HG02571 (cell line): ENCODE data around the gene AK4.

Source experiments
- ATAC-seq: cut with Tn5 transposase; IDR thresholded peaks from one replicate; pipeline ENCODE4 v1.9.1; 2021; ENCODE audit warnings: mild to moderate bottlenecking, moderate library complexity; ENCODE audit not compliant: unreplicated experiment

The AK4 gene

DNA sequence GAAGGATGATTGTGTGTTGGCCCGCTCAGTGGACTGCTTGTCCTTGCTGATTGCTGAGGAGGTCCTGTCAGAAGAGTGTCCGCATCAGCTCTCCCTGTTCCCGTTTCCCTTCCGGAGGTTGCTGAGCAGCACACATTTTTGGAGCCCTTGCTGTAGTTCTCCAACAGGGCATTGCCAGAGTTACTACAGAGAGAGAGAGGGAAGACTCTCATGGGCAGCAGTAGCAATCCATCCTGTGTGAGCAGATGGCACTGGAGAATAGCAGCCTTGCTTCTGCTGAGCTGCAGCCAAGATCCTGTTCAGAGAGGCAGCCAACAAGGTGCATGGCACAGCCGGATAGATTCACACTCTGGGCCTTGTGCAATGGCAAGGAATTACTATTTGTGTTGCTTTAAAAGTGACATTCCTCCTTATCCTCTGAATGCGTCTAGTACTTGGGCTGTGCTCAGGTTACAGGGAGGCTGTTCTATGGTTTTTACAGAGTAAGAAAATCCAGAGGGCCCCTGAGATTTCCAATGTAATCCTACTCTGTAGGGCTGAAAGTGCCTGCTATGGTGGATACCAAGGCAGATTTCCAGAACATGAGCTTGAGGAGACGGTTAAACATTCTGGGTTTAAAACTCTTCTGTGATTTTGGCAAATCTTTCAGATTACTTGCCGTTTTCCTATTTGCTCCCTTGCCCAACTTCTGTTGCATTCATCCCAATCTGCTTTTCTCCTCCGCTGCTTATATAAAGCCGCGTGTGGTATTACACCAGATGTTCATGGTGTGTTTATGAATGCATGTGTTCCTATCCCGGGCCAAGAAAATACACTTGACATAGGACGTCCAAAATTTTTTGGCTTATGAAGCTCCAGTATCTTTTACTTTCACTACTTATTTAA lies 27.4 kb downstream of the AK4 start:
- ATAC-seq = no peak

DNA sequence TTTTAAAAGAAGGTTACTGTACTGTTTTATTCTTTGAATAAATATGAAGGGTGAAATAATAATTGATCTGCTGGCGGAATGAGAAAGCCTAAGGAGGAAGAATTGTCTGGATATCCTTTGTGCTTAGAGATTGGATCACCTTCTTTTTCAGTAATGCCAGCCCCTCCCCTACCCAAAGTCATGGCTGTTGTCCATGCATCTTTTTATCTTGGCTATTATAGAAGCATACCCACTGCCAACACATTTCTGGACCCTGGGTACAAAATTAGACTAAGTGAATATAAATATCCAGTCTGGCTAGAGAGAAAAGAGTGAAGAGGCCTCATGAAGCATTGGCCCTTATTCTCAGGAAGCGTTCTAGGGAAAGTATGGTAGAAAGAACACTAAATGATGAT lies 28.1 kb downstream of the AK4 start:
- no peak for ATAC-seq

DNA sequence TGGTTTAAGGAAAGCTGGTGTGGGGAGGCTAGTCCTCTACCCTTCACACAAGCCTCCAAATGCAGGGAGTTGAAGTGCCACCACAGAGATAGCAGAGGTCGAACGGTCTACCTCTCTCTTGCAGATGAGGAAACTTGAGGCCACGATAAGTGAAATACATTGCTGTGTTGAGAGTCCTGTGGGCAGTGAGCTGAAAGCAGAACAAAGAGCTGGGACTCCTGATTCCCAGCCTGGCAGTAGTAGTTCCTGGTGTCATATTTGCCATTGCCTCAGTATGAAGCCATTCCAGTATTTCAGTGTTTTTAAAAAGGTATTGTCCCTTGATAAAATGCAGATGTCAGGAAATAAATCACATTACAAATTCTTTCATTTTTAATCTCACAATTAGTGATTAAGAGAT lies 28.6 kb downstream of the AK4 start:
- no peak for ATAC-seq

DNA sequence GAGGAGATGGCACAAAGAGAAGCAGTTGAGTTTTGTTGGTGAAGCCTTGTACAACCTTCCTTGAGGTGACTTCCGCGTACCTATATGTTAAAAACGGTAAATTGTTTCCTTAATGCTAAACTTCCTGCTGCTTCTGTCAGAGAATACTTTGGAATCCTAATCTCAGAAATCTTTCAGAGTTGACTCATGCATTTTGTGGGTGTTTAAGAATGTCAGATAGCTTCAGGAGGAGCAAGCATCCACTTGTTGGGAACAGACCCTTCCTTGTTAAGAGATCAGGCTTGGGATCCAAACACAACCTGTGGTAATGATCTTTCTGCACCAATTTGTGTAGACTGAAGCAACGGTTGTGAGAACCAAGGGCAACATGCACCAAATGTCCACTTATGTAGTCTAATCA lies 29.5 kb downstream of the AK4 start:
- no peak for ATAC-seq

DNA sequence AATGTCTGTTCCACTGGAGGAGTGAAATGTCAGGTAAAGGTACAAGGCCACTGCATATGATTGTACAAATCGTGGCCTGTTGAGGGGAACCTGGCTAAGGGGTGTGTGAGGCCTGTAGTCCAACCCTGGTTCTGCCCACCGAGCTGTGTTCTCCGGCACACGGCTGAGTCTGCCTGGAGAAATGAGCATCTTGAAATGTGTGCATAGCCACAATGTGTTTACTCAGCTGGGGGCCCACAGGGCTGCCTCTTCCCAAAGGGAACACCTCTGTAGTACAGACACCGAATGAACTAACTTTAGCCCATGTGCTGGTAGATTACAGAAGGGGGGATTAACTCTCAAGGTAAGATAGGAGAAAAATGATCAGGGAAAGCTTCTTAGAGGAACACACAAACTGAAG lies 30.2 kb downstream of the AK4 start:
- no peak for ATAC-seq

DNA sequence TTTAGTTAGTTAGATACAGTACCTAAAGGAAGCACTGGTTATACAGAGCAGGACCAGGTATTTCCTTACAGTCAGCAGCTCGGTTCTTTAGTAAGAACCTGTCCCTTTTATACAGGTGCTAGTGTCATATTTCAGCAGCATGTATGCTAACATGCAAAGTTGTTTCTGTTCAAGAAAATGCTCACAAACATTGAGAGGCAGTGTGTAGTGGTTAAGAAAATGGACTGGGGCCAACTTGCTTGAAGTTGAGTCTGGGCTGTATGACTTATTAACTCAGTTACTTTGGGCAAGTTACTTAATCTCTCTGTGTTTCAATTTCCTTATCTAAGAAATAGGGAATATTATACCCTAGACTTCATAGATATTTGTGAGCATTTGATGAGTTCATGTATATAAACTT lies 31.1 kb downstream of the AK4 start:
- no peak for ATAC-seq

DNA sequence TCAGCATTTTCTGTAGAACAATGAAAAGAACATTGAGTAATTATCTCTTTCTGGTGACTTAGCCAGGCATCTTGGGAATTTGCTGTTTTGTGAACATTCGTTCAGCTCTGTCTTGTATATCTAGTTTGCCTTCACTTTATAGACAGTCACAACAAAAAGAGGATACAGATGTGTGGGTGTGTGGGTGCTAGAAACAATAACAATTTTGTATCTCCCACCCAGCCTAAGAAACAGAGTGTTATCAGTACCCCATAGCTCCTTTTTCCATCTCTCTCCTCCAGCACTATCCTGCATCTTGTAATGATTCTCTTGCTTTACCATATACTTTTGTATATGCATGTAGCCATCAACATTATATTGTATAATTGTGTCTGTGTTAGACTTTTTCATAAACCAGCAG lies 33.0 kb downstream of the AK4 start:
- ATAC-seq = no peak

DNA sequence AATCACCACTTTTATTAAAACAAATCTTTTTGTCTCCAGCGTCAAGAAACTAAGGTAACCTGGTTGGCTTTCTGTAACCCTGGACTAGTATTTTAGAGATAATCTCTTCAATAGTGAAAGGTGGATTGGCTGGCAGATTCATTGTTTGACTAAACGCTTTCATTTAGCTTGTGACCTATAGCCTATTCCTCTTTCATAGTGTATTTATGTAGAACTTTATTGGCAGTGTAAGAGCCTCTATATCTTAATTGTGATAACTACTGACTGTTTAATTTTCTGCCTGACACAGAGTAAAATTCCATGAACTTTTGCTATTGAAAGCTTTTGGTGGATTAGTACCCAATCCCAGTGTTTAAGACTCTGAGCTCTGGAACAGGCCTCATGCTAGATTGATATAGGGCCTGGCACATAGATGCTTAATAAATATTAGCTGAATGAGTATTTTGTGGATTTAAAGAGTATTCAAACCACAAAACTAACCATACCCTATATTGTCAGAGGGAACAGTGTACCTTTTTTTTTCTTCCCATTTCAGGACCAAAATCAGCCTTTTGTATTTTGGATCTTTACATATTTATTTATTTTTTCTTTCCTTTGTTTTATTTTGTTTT lies 34.8 kb downstream of the AK4 start:
- no peak for ATAC-seq

DNA sequence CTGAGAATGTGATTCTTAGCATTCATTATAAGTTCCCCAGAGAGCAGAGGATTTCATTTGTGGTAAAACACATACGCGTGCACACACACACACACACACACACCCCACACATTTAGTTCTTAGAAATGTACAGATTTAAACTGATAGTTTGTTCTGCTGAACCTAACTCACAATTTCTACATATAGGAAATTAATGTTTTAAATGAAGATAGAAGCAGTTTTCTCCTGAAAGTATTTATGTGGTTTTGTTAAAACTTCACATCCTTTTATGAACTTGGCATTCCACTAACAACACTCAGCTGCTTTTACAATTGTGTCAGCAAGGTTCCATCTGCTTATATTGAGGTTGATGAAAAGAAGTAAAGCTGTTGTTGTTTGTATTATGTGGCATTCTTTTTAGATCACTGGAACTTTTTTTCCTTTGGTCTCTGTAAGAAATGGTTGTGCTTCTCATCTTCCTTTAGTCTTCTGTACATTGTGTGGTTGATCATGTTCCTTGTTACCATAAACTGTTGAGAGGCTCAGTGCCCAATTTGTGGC lies 41.6 kb downstream of the AK4 start:
- no peak for ATAC-seq

DNA sequence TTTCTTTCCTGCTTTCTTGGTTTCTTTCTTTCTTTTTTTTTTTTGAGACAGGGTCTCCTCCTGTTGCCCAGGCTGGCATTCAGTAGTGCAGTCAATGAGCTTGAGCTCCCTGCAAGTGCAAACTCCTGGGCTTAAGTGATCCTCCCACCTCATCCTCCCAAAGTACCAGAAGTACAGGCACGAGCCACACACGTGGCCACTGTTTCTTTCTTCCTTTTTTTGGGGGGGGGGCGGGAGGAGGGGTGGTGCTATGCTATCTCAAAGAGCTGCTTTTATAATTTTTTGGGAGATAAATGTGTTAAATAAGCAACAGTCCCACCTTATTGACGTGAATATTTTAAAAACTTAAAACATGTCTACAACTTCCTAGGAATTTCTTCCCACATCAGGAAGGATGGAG lies 42.2 kb downstream of the AK4 start:
- ATAC-seq = no peak

DNA sequence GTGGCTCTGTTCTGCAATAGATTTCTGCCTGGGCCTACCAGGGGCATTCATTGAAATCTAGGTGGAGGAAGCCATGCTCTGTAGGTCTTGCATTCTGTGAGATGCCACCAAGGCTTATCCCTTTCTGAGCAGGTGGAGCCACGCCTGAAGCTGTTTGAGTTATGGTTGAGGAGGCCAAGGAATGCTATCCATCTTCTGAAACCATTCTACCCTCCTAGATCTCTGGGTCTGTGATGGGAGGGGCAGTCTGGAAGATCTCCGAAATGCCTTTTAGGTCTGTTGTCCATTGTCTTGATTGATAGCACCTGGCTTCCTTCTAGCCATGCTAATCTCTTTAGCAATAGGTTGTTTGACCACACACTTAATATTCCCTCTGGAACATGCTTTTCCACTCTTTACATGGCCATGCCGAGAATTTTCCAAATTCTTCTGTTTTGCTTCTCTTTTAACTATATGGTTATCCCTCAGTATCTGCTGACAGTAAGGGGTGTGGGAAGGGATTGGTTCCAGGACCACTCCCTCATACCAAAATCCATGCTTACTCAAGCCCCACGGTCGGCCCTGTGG lies 45.2 kb downstream of the AK4 start:
- no peak for ATAC-seq

DNA sequence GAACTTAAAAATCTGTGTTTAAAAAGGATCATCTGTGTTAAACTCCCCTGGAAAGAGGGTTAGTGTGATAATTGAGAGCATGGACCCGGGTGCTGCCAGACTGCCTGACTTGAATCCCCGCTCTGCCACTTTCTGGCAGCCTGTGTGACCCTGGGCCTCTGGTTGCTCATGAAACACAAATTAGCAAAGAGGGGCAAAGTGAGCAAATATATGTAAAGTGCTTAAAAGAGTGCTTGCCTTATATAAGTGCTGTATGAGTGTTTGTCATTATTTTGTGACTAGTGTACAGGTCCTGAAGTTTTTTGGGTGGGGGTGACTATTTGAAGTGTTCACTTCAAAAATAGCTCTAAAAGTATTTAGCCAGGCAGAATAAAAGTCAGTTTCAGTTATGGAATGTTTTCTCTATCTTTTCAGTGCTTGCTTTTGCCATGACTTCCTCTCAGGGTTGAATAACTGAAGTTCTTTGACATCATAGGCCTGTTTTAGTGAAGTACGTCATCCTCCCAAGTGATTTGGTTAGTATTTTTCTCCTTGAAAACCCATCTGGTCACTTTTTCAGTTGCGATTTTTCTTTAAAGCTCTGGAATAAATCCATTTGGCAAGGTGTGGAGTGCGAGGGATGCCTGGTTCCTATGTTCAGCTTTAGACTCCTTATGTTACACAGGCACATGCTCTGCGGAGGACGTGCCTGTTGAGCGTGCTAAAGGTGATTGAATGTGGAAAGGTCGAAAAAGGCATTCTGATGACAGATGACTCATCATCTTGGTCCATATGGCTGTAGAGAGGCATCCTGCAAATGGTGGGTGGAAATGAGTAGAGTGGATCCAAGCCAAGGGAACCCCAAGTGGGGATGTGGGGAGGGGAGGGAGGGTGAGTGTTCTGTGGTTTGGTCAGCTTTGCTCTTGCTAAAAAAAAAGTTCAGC lies 47.8 kb downstream of the AK4 start:
- ATAC-seq = no peak

DNA sequence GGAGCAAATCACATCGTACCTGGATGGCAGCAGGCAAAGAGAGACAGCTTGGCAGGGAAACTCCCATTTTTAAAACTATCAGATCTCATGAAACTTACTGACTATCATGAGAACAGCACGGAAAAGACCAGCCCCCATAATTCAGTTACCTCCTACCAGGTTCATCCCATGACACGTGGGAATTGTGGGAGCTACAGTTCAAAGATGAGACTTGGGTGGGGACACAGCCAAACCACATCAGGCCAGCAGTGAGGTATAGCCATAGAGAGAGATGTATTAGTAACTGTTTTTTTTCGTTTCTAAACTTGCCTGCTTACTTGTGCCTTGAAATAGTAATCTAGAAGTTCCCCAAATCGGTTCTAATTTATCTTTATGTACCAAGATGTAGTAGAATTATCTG lies 48.9 kb downstream of the AK4 start:
- ATAC-seq = no peak

DNA sequence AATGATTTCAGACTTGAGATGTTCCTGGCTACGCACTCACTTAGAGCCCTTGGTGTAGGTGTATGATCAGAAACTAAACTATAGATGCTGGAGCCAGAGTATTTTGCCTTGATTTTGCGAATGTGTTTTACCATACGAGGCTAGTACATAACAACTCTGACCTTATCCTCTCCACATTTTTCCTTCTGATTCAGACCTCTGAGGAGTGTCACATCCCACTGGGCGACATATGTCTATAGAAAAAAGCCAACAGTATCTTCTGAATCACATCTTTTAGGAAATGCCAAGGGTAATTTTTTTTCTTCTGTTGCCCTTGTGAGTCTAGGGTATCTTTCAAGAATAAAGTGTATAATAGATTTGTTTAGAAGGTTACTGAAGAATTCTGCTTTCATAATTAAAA lies 49.6 kb downstream of the AK4 start:
- ATAC-seq = no peak

DNA sequence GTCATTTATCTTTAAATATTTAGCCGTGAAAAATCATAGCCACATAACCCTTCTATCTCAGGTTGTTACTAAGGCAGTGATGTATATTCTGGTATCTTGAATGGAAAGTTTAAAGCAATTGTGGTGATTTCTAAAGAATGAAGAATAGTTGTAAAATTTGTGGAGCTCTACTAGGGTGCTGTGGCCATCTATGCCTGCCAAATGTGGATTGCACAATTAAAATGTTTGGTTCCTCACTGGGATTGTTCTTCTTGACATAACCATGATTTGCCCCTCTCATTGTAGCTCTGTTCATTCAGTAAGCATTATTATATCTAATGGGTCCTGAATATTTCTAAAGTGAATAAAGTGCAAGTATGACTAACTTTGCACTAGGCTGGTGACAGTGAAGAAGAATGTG lies 50.1 kb downstream of the AK4 start:
- no peak for ATAC-seq

DNA sequence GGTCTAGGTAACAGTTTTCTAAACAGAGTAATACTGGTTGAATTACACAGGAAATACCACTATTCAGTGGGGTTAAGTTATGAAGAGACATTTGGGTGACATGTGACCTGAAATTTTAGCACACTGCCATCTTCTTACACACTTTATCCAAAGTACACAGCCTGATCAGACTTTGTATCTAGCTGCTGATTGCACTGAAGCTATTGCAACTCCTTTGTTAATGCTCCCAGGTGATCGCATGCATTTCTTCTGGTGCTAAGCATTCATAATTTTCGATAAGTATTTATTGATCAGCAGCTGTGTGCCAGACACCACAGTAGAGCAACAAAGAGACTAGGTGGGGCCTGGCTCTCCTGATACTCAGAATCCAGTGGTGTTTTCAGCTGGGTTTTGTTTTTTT lies 52.4 kb downstream of the AK4 start:
- ATAC-seq = no peak

DNA sequence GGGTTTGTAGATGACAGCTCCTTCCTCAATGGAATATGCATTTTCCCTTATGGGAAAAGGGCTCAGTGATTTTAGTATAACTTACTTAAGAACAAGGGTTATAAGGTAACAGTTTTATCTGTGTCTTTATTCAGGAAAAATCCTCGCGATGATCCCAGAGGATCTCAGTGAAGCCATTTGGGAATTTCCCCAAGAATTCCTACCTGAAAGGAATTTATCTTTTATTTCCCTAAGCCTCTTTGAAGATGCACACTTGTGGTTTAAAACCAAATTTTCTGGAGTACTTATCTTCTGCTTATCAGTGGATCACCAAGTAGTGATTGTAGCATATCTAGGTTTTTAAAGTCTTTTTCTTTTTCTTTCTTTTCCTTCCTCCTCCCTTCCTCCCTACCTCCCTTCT lies 58.8 kb downstream of the AK4 start:
- no peak for ATAC-seq

DNA sequence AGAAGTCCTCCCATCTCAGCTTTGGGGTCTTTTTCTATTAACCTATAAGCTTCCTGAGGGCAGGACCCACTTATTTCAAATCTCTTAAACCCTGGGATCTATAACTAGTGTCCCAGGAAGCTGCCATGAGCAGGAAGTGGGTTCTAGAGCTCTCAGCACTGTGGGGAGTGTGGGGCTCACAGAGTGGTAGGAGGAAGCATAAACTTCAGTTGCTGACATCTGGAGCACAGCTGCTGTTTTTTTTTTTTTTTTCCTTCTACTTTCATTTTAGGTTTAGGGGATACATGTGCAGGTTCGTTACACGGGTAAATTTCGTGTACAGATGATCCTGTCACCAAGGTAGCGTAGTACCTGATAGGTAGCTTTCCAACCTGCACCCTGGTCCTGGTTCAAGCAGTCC lies 59.3 kb downstream of the AK4 start:
- ATAC-seq = peak; percentile 73

DNA sequence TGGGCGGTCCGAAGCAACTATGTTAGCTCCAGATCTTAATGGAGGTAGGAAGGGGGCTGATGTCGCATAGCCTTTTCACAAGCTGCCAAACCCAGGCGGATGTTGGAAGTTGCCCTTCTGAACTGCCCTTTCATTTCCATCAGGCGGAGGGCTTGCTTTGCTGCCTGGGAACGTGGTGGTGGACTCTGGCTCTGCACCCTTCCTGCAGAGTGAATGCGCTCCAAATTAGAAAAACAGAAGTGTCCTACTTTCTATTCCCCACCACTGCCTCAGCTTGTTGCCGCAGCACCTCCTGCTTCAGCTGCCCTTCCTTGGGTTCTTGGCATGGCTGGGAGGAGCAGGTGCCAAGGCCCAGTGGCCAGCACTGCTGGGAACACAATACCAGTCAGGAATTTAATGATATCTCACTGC lies 60.6 kb downstream of the AK4 start:
- no peak for ATAC-seq

DNA sequence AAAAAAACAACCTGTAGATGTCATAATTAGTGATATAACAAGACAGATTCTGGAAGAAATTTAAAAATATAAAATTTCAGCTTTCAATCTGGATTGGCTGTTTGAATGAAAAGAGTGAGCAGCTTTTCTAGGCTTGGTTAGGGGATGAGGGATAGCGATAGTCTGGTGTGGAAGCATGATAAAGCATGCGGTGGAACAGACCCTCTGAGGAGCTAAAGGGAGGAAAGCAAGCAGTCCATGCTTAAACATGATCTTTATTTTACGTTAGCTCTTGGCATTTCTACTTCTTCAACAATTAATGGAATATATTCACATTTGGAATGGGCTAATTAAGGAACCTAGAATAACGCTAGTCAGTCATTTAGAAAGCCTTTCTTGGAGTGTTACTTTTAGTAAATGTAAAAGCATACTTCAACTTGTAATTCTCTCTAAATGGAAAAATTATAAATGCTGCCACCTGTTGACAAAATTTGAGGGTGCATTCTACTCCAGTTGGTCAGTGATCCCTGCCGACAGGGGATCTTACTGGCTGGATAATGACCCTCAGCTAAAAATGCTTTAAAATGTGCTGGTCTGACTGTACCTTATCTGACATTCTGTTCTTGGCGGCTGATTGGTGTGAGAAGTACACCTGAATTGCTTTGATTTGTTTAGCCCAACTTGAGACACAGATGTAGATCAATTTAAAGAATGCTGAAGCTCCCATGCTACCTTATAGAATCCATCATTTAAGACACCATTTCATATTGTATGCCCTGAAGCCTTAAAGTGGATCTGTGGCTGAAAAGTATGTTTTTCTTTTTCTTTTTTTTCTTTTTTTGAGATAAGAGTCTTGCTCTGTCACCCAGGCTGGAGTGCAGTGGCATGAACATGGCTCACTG lies 61.2 kb downstream of the AK4 start:
- ATAC-seq = no peak
